HG03432 (cell line): ENCODE data around the gene NOC2L.

Source experiments
- ATAC-seq: cut with Tn5 transposase; IDR thresholded peaks from one replicate; pipeline ENCODE4 v1.9.1; 2021; ENCODE audit warnings: mild to moderate bottlenecking, moderate library complexity; ENCODE audit not compliant: unreplicated experiment

Gene NOC2L

GRCh38 chr1:975365-975764 is 16.3 kb upstream of the NOC2L start:
- ATAC-seq = no peak

GRCh38 chr1:974687-975328 is 15.8 kb upstream of the NOC2L start:
- no peak for ATAC-seq

- ATAC-seq = no peak
Measured at GRCh38 chr1:974293-974640, 15.2 kb upstream of the NOC2L start.

- no peak for ATAC-seq
Measured at GRCh38 chr1:973459-974292, 14.6 kb upstream of the NOC2L start.

- no peak for ATAC-seq
Measured at GRCh38 chr1:972726-973458, 13.8 kb upstream of the NOC2L start.

- ATAC-seq = no peak
Measured at GRCh38 chr1:971751-972506, 12.9 kb upstream of the NOC2L start.

GRCh38 chr1:970973-971730 is 12.1 kb upstream of the NOC2L start:
- no peak for ATAC-seq

- ATAC-seq = no peak
Measured at GRCh38 chr1:970242-970972, 11.4 kb upstream of the NOC2L start.

GRCh38 chr1:969260-969855 is 10.3 kb upstream of the NOC2L start:
- ATAC-seq = no peak

- ATAC-seq = no peak
Measured at GRCh38 chr1:967466-968343, 8.6 kb upstream of the NOC2L start.

GRCh38 chr1:966704-967300 is 7.7 kb upstream of the NOC2L start:
- peak; percentile 67 for ATAC-seq

- no peak for ATAC-seq
Measured at GRCh38 chr1:966135-966703, 7.2 kb upstream of the NOC2L start, which contains the start of gene PLEKHN1. TSS of gene PLEKHN1 (plus strand) at chr1:966482. CDS start at chr1:966532, 50 bp downstream.

GRCh38 chr1:965526-966134 is 6.6 kb upstream of the NOC2L start:
- no peak for ATAC-seq

GRCh38 chr1:964691-965525 is 5.9 kb upstream of the NOC2L start:
- no peak for ATAC-seq

- no peak for ATAC-seq
Measured at GRCh38 chr1:963746-964525, 4.9 kb upstream of the NOC2L start.

- no peak for ATAC-seq
Measured at GRCh38 chr1:963301-963651, 4.2 kb upstream of the NOC2L start.
